Activated B cell treated with CpG ODN at 0.5 μM for 24 hours (primary cell): ENCODE data around the gene CLDND2. TPM values are rescaled to one million over a fixed set of nuclear protein-coding genes. Genes with fewer than 3 reads are reported as not detected.

Experiments used
- ATAC-seq: fragments of 200-7000 bp; cut with Tn5 transposase; one replicate; pipeline ENCODE4 v1.10.0; 2021; ENCODE audit warnings: low read depth, mild to moderate bottlenecking, moderate library complexity
- CTCF ChIA-PET: fragments of 350-600 bp; sonication (Branson Sonifier 250); formaldehyde crosslinking; loops from one replicate; lab custom pipeline; 2021; ENCODE audit warnings: antibody characterized with exemption; lab: Charles Lee
- POLR2A ChIA-PET: fragments of 350-600 bp; sonication (Branson Sonifier 250); formaldehyde crosslinking; loops from one replicate; lab custom pipeline; 2021; ENCODE audit warnings: antibody characterized with exemption; lab: Charles Lee
- DNase-seq: peaks from one replicate; pipeline ENCODE4 v3.0.0; 2022
- H3K27ac Mint-ChIP-seq: one replicate; pipeline ENCODE4 v1.8.0; 2020; ENCODE audit warnings: mixed read lengths
- H3K27me3 Mint-ChIP-seq: one replicate; pipeline ENCODE4 v1.8.0; 2021; ENCODE audit warnings: mixed read lengths
- H3K36me3 Mint-ChIP-seq: one replicate; pipeline ENCODE4 v1.8.0; 2021; ENCODE audit warnings: low read depth, mixed read lengths
- H3K4me1 Mint-ChIP-seq: one replicate; pipeline ENCODE4 v1.8.0; 2021; ENCODE audit warnings: mixed read lengths
- H3K4me3 Mint-ChIP-seq: one replicate; pipeline ENCODE4 v1.8.0; 2020; ENCODE audit warnings: mild to moderate bottlenecking, mixed read lengths
- H3K9me3 Mint-ChIP-seq: one replicate; pipeline ENCODE4 v1.8.0; 2020; ENCODE audit warnings: mixed read lengths
- intact Hi-C: fragments of 100-400 bp; cut with micrococcal nuclease; formaldehyde crosslinking; loops from one replicate; pipeline ENCODE4 v1.15.1; 2024
- total RNA-seq: library from RNA; stranded (reverse); gene quantifications from 2 replicates; pipeline ENCODE4 v1.2.3, GENCODE V29; 2022
- TF ChIP-seq, protein P1 (sequence below): fragments of 200-600 bp; IDR thresholded peaks from one replicate; pipeline ENCODE4 v1.8.0; 2022; ENCODE audit warnings: antibody characterized with exemption, mild to moderate bottlenecking

The CLDND2 gene
- total RNA-seq, 1 donor from 2014 or later: 2.2 TPM

DNA sequence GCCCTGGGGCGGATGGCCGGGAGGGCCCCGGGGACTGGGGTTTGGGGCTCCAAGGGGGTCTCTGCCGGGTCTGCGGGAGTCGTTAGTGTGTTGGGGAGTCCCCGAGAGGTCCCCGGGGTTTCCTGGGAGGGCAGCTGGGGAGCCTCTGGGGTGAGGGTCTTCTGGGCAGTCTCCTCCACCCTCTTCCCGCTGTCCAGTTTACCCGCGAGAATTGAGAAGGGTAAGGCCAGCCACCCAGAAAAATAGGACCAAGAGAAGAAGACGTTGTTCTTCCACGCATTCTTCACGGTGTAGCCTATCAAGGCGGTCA is 1.6 kb downstream of the CLDND2 start:
- peak; percentile 60 for DNase-seq
- H3K9me3 Mint-ChIP-seq: no peaks in the 10 kb centered on the region
- H3K4me1 Mint-ChIP-seq: peaks cover 36% of the 10 kb centered on the region
- intact Hi-C loops: loop anchor here (1.0 to 10.0 kb wide), 6 partner anchors 23 to 562 kb away; partner anchors contain the start of gene SIGLEC10
- POLR2A ChIA-PET: interaction anchor here (1.0 to 3.7 kb wide), 11 partner anchors 11 to 335 kb away, joined by 3 to 35 read pairs (median 3); partner anchors contain the start of gene SIGLEC10
- TF ChIP-seq, protein P1, sequence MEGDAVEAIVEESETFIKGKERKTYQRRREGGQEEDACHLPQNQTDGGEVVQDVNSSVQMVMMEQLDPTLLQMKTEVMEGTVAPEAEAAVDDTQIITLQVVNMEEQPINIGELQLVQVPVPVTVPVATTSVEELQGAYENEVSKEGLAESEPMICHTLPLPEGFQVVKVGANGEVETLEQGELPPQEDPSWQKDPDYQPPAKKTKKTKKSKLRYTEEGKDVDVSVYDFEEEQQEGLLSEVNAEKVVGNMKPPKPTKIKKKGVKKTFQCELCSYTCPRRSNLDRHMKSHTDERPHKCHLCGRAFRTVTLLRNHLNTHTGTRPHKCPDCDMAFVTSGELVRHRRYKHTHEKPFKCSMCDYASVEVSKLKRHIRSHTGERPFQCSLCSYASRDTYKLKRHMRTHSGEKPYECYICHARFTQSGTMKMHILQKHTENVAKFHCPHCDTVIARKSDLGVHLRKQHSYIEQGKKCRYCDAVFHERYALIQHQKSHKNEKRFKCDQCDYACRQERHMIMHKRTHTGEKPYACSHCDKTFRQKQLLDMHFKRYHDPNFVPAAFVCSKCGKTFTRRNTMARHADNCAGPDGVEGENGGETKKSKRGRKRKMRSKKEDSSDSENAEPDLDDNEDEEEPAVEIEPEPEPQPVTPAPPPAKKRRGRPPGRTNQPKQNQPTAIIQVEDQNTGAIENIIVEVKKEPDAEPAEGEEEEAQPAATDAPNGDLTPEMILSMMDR: no peak
- peak overlapping the region; percentile 98 for H3K4me3 Mint-ChIP-seq
- H3K27me3 Mint-ChIP-seq: no peaks in the 10 kb centered on the region
- peak overlapping the region; percentile 96 for H3K27ac Mint-ChIP-seq
- peaks cover 12% of the 10 kb centered on the region for H3K36me3 Mint-ChIP-seq
- no peak for ATAC-seq
- CTCF ChIA-PET: interaction anchor here (1.2 to 1.5 kb wide), 2 partner anchors 29 to 50 kb away, joined by 3 to 6 read pairs; partner anchors contain the start of gene SIGLEC10

DNA sequence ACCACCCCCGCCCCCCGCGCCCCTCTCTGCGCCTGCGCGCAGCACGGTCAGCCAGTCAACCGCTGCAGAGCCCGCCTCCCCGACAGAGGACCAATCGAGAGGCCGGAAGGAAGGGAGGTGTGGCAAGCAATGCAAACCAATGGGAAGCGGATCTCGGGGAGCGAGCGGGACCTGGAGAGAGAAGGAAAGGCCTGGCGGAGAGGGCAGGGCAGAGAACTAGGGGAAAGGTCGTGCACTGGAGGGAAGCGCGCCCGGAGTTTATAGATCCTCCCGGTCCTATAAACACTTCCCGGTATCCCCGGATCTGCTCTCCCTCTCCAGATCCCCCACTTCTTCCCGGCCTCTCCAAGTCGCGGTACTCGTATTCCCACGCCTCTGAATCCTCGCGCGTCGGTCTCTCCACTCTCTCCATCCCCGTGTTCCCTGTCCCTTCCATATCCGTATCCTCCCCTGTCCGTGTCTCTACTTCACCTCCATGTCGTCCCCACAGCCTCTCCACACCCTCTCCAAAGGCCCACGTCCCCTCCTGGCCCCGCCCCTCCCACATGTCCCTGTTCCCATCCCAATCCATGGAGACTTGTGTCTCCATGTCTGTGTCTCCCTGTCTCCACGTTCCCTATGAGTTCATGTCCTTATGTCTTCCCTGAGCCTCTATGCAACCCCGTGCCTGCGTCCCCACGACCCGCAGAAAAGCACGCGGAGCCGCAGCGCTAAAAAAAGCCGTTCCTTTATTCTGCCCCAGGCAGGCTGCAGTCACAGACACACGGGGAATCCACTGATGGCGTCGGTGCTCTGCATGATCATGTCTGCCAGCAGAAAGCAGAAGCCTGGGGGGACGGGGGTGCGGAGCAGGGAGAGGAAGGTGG is 2.2 kb downstream of the CLDND2 start:
- H3K27ac Mint-ChIP-seq: peak overlapping the region; percentile 96
- TF ChIP-seq, protein P1: no peak
- H3K36me3 Mint-ChIP-seq: peaks cover 12% of the 10 kb centered on the region
- H3K27me3 Mint-ChIP-seq: no peaks in the 10 kb centered on the region
- intact Hi-C loops: loop anchor here (1.0 to 10.0 kb wide), 6 partner anchors 22 to 562 kb away; partner anchors contain the start of gene SIGLEC10
- peak overlapping the region; percentile 98 for H3K4me3 Mint-ChIP-seq
- peak; percentile 53 for ATAC-seq
- DNase-seq: peak; percentile 80
- POLR2A ChIA-PET: interaction anchor here (0.6 to 3.7 kb wide), 14 partner anchors 11 to 336 kb away, joined by 3 to 35 read pairs (median 4); partner anchors contain the start of gene SIGLEC10
- peaks cover 37% of the 10 kb centered on the region for H3K4me1 Mint-ChIP-seq
- H3K9me3 Mint-ChIP-seq: no peaks in the 10 kb centered on the region
- CTCF ChIA-PET: interaction anchor here (1.5 to 1.7 kb wide), 3 partner anchors 22 to 51 kb away, joined by 5 to 7 read pairs (median 6); partner anchors contain the start of gene SIGLEC10

DNA sequence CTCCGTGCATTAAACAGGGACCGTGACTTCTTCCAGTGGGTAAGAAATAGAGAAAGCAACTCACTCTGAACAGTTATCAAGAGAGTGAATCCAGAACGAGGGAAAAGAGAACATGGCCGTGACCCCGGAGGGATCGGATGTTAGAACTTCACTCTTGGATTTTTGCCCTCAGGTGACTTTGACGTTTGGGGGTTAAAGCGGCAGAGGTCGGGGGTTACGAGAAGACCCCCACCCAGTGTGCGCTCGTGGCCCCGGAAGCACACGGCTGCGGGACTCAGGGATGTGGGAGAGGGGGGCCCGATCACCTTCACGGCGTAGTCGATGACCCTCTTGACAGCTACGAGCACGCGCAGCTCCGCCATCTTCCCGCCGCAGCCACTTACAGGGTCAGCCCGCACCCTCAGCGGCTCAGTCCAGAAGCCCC is 2.8 kb downstream of the CLDND2 start, which contains the start of gene ETFB:
Gene ETFB (minus strand): TSS at position 424 of the 424 bp plus-strand sequence. CDS start 62 bp downstream, at position 362.
- Mint-ChIP-seq H3K4me3 (peak within 1 kb of the TSS; percentile 98), H3K27me3 (no peaks in the 10 kb centered on the region), H3K4me1 (peaks cover 37% of the 10 kb centered on the region), H3K36me3 (peaks cover 12% of the 10 kb centered on the region), H3K9me3 (no peaks in the 10 kb centered on the region), H3K27ac (peak within 1 kb of the TSS; percentile 96)
- no peak for ATAC-seq
- TF ChIP-seq, protein P1: no peak
- DNase-seq: no peak
- ChIA-PET CTCF (interaction anchor here (1.6 to 1.7 kb wide), 2 partner anchors 22 to 26 kb away, joined by 5 to 7 read pairs; no protein-coding TSS in a partner anchor), POLR2A (interaction anchor here (0.6 to 3.7 kb wide), 6 partner anchors 21 to 67 kb away, joined by 3 to 35 read pairs (median 7); partner anchors contain the start of gene SIGLEC10)
- intact Hi-C loops: loop anchor here (10.0 kb wide), 1 partner anchor 561 kb away; no protein-coding TSS in a partner anchor

DNA sequence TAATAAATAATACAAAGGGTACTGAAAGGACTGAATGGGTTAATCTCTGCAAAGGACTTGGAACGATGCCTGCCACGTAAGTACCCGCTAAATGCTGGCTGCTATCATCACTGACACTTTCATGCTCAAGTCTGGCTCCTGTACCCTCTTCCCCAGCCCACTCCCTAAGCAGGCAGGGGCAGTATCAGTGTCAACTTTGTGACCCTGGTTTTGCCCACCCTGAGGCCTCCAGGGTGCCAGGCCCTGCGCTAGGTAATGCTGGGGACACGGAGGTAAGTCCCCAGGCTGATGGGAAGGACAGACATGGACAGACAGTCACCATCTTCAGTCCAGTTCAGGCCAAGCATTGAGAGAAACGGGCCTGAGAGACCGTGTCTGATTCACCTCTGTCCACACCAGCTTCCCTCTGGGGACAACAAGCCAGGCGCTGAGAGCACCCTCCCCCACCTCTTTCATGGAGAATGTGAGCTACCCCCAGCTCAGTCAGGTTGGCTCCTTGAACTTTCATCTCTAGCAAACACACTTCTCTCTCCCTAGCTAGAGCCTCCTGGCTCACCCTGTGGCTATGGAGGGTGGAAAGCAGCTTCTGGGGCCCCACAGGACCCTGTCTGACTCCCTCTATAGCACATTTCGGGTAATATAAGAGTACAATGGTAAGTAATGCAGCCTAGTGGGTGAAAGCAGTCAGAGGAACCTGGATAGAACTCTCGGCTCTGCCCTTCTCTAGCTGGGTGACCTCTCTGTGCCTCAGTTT is 3.4 kb downstream of the CLDND2 start:
- TF ChIP-seq, protein P1: no peak
- H3K9me3 Mint-ChIP-seq: no peaks in the 10 kb centered on the region
- H3K27ac Mint-ChIP-seq: peak overlapping the region; percentile 96
- H3K36me3 Mint-ChIP-seq: peaks cover 12% of the 10 kb centered on the region
- ATAC-seq: no peak
- intact Hi-C loops: loop anchor here (10.0 kb wide), 1 partner anchor 561 kb away; no protein-coding TSS in a partner anchor
- DNase-seq: peak; percentile 41
- POLR2A ChIA-PET: interaction anchor here (0.6 to 3.7 kb wide), 6 partner anchors 21 to 68 kb away, joined by 3 to 35 read pairs (median 7); partner anchors contain the start of gene SIGLEC10
- CTCF ChIA-PET: interaction anchor here (1.6 to 1.7 kb wide), 2 partner anchors 21 to 25 kb away, joined by 5 to 7 read pairs; no protein-coding TSS in a partner anchor
- H3K4me3 Mint-ChIP-seq: peak overlapping the region; percentile 98
- peaks cover 39% of the 10 kb centered on the region for H3K4me1 Mint-ChIP-seq
- no peaks in the 10 kb centered on the region for H3K27me3 Mint-ChIP-seq
